DMS79 treated with DMSO at 0.1 percent for 48 hours (cell line): ENCODE results near the gene NUDT22.

Source experiments
- DNase-seq: peaks from one replicate; lab custom pipeline; 2025; lab: John Stamatoyannopoulos, UW

Gene NUDT22

GRCh38 chr11:64255135-64256128 is 29.4 kb downstream of the NUDT22 start:
- DNase-seq, result no peak

DNA sequence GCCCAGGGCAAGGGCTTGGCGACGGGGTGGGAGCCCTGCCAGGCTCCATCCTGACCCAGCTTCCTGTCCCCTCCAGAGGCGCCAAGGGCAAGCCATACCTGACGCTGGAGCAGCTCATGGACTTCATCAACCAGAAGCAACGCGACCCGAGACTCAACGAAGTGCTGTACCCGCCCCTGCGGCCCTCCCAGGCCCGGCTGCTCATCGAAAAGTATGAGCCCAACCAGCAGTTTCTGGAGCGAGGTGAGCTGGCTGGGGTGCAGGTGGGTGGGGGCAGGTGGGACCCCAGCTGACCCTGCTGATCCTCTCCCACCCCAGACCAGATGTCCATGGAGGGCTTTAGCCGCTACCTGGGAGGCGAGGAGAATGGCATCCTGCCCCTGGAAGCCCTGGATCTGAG is 30.2 kb downstream of the NUDT22 start:
- no peak for DNase-seq

DNA sequence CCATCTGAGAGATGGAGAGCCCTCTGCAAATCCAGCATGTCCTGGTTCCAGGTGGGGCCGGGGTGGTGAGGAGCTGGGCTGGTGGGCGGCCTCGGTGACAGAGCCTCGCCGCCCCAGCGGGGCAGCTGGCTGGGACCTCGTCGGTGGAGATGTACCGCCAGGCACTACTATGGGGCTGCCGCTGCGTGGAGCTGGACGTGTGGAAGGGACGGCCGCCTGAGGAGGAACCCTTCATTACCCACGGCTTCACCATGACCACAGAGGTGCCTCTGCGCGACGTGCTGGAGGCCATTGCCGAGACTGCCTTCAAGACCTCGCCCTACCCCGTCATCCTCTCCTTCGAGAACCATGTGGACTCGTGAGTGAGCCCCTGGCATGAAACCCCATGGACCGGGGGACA is 32.3 kb downstream of the NUDT22 start:
- DNase-seq, result no peak

DNA sequence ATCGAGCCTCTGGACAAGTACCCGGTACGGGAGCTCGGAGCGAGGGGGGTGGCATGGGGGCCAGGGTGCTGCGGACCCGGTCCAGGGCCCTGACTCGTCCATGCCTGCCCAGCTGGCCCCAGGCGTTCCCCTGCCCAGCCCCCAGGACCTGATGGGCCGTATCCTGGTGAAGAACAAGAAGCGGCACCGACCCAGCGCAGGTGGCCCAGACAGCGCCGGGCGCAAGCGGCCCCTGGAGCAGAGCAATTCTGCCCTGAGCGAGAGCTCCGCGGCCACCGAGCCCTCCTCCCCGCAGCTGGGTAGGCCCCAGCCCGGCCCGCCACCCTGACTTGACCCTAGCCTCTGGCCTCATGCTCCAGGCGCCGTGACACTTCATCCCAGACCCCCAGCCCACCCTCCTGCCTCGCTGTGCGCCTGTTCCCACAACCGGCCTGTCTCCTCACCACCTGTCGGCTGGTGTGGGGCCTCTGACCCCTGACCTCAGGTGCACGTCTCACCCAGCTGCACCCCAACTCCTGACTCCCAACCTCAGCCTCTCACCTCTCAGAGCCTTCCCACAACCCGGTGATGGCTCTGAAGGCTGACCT is 33.0 kb downstream of the NUDT22 start:
- DNase-seq, result no peak

- no peak for DNase-seq
These were observed 33.5 kb downstream of the NUDT22 start for GRCh38 chr11:64259533-64260067.

- no peak for DNase-seq
These were observed 34.2 kb downstream of the NUDT22 start for GRCh38 chr11:64260147-64260708.

GRCh38 chr11:64261556-64262080 is 35.5 kb downstream of the NUDT22 start:
- DNase-seq, result no peak

GRCh38 chr11:64262271-64263002 is 36.4 kb downstream of the NUDT22 start:
- no peak for DNase-seq

DNA sequence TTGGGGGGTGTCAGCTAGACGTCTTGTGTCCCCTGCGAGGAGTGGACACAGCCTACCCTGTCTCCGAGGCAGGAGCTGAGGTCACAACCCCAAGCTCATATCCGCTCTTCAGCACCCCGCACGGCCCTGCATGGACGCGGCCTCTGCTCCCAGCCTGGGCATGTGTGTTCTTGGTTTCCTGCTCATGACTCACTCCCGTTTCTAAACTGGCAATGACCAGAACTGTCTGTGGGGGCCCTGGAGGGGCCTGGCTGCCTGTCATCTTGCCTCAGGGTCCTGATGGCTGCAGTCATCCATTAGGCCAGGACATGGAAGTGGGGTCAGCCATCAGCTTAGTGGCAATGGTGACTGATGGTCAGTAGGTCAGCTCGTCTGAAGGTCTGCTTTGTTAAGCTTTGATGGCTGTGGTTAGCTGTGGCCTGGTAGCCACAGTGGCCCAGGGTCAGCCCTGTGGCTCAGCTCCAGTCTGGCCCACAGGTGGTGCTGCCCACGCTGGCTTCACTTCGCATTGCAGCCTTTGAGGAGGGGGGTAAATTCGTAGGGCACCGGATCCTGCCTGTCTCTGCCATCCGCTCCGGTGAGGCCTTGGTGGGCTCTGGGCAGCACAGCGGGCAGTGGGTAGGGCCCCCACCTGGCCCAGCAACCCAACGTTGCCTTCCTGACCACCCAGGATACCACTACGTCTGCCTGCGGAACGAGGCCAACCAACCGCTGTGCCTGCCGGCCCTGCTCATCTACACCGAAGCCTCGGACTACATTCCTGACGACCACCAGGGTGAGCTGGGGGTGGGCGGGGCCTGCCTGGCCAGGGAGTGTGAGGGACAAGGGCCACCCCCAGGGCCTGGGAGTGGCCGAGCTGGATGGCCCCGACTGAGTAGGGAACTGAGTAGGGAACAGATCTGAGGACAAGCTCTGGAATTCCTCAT is 37.2 kb downstream of the NUDT22 start:
- DNase-seq, result no peak

GRCh38 chr11:64263947-64264317 is 37.9 kb downstream of the NUDT22 start:
- DNase-seq, result no peak

- no peak for DNase-seq
These were observed 38.3 kb downstream of the NUDT22 start for GRCh38 chr11:64264371-64264852.

DNA sequence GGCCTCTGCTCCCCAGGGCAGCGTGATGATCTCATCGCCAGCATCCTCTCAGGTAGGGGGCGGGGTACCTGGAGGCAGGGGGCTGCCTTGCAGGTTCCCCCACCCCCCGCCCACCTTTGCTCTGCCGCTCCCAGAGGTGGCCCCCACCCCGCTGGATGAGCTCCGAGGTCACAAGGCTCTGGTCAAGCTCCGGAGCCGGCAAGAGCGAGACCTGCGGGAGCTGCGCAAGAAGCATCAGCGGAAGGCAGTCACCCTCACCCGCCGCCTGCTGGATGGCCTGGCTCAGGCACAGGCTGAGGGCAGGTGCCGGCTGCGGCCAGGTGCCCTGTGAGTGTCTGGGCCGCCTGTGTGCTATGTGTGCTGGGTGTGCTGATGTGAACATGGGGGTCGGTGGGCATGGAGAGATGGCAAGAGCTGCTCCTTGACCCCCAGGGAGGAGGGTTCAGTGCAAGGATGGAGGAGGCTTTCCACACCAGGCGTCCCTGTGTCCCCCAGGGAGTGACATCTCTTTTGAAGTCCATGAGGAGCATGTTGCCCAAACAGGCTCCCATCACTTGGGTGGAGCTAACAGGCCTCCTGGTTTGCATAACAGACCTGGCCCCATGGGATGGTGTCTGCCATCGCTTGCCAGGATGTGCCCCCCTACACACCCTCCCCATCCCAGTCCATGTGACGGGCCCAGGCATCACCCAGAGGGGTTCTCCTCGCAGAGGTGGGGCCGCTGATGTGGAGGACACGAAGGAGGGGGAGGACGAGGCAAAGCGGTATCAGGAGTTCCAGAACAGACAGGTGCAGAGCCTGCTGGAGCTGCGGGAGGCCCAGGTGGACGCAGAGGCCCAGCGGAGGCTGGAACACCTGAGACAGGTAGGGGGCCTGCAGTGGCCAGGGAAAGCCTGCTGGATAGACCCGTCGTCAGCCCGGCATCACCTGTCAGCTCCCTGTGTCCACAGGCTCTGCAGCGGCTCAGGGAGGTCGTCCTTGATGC is 39.4 kb downstream of the NUDT22 start:
- no peak for DNase-seq

GRCh38 chr11:64266339-64266738 is 40.3 kb downstream of the NUDT22 start:
- DNase-seq, result no peak

DNA sequence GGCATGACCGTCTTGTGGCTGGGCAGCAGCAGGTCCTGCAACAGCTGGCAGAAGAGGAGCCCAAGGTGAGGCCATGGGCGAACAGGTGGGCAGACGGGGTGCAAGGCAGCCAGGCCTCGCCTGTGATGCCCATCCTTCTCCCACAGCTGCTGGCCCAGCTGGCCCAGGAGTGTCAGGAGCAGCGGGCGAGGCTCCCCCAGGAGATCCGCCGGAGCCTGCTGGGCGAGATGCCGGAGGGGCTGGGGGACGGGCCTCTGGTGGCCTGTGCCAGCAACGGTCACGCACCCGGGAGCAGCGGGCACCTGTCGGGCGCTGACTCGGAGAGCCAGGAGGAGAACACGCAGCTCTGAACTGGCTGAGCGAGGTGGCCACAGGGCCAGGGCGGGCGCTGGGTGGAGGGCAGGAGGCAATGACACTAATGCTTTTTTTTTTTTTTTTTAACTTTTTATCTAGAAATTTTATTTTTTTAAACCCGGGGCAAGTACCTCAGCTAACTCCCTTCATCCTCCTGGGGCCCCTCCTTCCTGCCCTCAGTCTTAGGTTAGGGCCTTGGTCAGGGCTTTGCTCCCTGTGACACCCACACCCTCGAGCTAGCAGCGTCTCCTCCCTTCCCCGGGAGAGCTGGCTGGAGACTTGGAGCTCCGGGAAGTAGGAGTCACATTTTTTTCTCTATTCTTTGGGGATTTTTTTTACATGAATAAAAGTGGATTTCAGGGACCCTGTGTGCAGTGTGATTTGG is 41.3 kb downstream of the NUDT22 start:
- DNase-seq, result peak; percentile 78

DNA sequence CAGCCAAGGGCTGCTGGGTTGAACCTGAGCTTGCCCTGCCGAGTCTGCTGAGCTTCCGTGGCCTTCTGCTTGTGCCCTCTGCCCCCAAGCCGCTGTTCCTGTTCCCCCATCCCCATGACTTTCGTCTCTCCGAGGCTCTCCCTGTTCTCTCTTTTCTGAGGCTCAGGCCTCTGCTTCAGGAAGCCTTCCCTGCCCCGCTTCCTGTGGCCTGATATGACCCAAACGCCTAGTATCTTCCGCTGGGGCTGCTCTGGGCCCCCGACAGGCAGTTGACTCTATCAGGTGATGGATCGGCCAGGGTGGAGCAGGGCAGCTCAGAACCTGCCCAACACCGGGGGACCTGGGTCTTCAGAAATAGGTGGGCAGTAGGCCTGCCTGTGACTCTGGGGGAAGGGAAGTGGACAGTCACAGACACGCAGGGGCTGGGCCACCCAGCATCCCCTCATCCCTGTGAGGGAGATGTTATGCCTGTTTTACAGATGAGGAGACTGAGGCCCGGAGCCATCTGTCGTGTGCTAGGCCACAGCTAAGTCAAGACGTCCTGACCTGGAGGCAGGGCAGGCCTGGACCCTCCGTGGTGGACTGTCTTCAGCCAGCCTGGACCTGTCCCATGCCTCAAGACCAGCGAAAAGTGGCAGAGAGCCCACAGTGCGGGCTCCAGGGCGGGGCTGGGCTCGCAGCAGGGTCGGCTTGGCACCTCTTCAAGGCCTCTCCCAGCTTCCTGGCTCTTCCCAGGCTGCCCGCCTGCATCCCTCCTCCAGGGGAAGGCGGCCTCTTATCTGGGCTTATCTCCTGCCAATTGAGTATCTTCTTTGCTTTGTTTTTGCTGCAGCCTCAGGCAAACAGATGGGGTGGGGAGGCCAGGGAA is 42.2 kb downstream of the NUDT22 start:
- peak; percentile 30 for DNase-seq

GRCh38 chr11:64268893-64269539 is 42.9 kb downstream of the NUDT22 start:
- no peak for DNase-seq
